ENCODE data around the gene GALNT6.
A peak's percentile ranks its signal among the peaks of the same experiment; 100 is the strongest.

Gene GALNT6

GRCh38 chr12:51359851-51360250 is 31.4 kb downstream of the GALNT6 start:
- Histone ChIP-seq H3K4me3 (ENCODE audit: low read length) (no peak overlapping the region), H3K36me3 (ENCODE audit: control insufficient read depth, insufficient read depth, low read length) (no peaks in the 10 kb centered on the region), H3K4me1 (ENCODE audit: control insufficient read depth, insufficient read depth, low read length) (no peaks in the 10 kb centered on the region), H3K9me3 (ENCODE audit: control insufficient read depth, insufficient read depth, low read length) (no peaks in the 10 kb centered on the region), H3K27ac (ENCODE audit: low read length) (no peak overlapping the region), H3K27me3 (ENCODE audit: control insufficient read depth, insufficient read depth, low read length) (no peaks in the 10 kb centered on the region)
- no peak for DNase-seq (ENCODE audit: low read depth, low spot score)
- no CpG with 5 or more reads among the region's 4 CpGs for WGBS (ENCODE audit: insufficient coverage, insufficient read length)

DNA sequence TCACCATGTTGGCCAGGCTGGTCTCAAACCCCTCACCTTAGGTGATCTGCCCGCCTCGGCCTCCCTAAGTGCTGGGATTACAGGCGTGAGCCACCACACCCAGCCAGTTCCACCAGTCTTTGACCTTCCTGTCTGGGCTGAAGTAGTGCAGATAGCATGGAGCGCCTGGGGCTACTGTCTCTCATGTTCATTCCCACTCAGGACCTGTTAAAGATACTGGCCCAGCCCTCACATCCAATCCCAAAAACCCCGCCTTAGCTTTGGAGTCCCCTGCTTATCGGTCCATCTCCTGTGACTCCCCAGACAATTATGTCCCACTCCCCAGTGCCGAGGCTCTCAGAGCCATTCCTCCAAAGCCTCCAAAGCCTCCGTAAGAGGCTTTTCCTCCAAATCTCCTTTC is 32.7 kb downstream of the GALNT6 start:
- Histone ChIP-seq H3K4me1 (ENCODE audit: control insufficient read depth, insufficient read depth, low read length) (no peaks in the 10 kb centered on the region), H3K4me3 (ENCODE audit: low read length) (no peak overlapping the region), H3K27ac (ENCODE audit: low read length) (no peak overlapping the region), H3K36me3 (ENCODE audit: control insufficient read depth, insufficient read depth, low read length) (no peaks in the 10 kb centered on the region), H3K27me3 (ENCODE audit: control insufficient read depth, insufficient read depth, low read length) (no peaks in the 10 kb centered on the region), H3K9me3 (ENCODE audit: control insufficient read depth, insufficient read depth, low read length) (no peaks in the 10 kb centered on the region)
- WGBS (ENCODE audit: insufficient coverage, insufficient read length) = no CpG with 5 or more reads among the region's 8 CpGs
- no peak for DNase-seq (ENCODE audit: low read depth, low spot score)

- DNase-seq (ENCODE audit: low read depth, low spot score) = no peak
- no peak overlapping the region for H3K4me3 ChIP-seq (ENCODE audit: low read length)
- H3K27ac ChIP-seq (ENCODE audit: low read length) = no peak overlapping the region
- no peaks in the 10 kb centered on the region for H3K4me1 ChIP-seq (ENCODE audit: control insufficient read depth, insufficient read depth, low read length)
- H3K36me3 ChIP-seq (ENCODE audit: control insufficient read depth, insufficient read depth, low read length) = no peaks in the 10 kb centered on the region
- WGBS (ENCODE audit: insufficient coverage, insufficient read length) = no CpG with 5 or more reads among the region's 10 CpGs
- H3K27me3 ChIP-seq (ENCODE audit: control insufficient read depth, insufficient read depth, low read length) = no peaks in the 10 kb centered on the region
- no peaks in the 10 kb centered on the region for H3K9me3 ChIP-seq (ENCODE audit: control insufficient read depth, insufficient read depth, low read length)
Observed at GRCh38 chr12:51357374-51358047, 33.7 kb downstream of the GALNT6 start.

GRCh38 chr12:51351913-51352532 is 39.2 kb downstream of the GALNT6 start:
- Histone ChIP-seq H3K9me3 (ENCODE audit: control insufficient read depth, insufficient read depth, low read length) (no peaks in the 10 kb centered on the region), H3K36me3 (ENCODE audit: control insufficient read depth, insufficient read depth, low read length) (no peaks in the 10 kb centered on the region), H3K4me3 (ENCODE audit: low read length) (no peak overlapping the region), H3K27me3 (ENCODE audit: control insufficient read depth, insufficient read depth, low read length) (no peaks in the 10 kb centered on the region), H3K27ac (ENCODE audit: low read length) (no peak overlapping the region), H3K4me1 (ENCODE audit: control insufficient read depth, insufficient read depth, low read length) (peaks cover 2% of the 10 kb centered on the region; the same call in 1 of the 2 replicates)
- DNase-seq (ENCODE audit: low read depth, low spot score) = peak; percentile 76
- no CpG with 5 or more reads among the region's 11 CpGs for WGBS (ENCODE audit: insufficient coverage, insufficient read length)

- Histone ChIP-seq H3K27me3 (ENCODE audit: control insufficient read depth, insufficient read depth, low read length) (no peaks in the 10 kb centered on the region), H3K4me3 (ENCODE audit: low read length) (no peak overlapping the region), H3K27ac (ENCODE audit: low read length) (no peak overlapping the region), H3K9me3 (ENCODE audit: control insufficient read depth, insufficient read depth, low read length) (no peaks in the 10 kb centered on the region), H3K36me3 (ENCODE audit: control insufficient read depth, insufficient read depth, low read length) (no peaks in the 10 kb centered on the region), H3K4me1 (ENCODE audit: control insufficient read depth, insufficient read depth, low read length) (peaks cover 4% of the 10 kb centered on the region; the same call in 1 of the 2 replicates)
- WGBS (ENCODE audit: insufficient coverage, insufficient read length) = no CpG with 5 or more reads among the region's 5 CpGs
- no peak for DNase-seq (ENCODE audit: low read depth, low spot score)
Observed at GRCh38 chr12:51349026-51349425, 42.2 kb downstream of the GALNT6 start.

DNA sequence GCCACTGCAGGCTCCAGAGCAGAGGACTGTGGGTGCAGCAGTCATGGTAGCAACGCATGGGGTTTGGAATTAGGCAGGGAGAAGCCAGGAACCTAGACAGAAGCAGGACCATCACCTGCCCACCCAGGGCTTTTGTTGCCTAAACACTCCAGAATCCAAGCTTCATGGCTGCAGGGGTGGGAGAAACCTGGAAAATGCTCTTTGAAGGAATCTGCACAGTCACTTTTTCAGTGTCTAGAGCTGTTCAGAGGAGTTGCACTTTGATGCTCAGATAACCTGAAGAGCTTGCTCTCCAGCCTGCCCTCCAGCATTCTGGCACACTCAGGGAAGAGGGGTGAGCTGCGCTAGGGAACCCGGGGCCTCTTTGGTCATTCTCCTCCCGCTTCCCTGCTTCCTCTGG is 43.1 kb downstream of the GALNT6 start:
- no CpG with 5 or more reads among the region's 4 CpGs for WGBS (ENCODE audit: insufficient coverage, insufficient read length)
- no peaks in the 10 kb centered on the region for H3K9me3 ChIP-seq (ENCODE audit: control insufficient read depth, insufficient read depth, low read length)
- H3K27me3 ChIP-seq (ENCODE audit: control insufficient read depth, insufficient read depth, low read length) = no peaks in the 10 kb centered on the region
- peaks cover 4% of the 10 kb centered on the region; the same call in 1 of the 2 replicates for H3K4me1 ChIP-seq (ENCODE audit: control insufficient read depth, insufficient read depth, low read length)
- no peak for DNase-seq (ENCODE audit: low read depth, low spot score)
- no peak overlapping the region for H3K27ac ChIP-seq (ENCODE audit: low read length)
- H3K4me3 ChIP-seq (ENCODE audit: low read length) = no peak overlapping the region
- no peaks in the 10 kb centered on the region for H3K36me3 ChIP-seq (ENCODE audit: control insufficient read depth, insufficient read depth, low read length)

DNA sequence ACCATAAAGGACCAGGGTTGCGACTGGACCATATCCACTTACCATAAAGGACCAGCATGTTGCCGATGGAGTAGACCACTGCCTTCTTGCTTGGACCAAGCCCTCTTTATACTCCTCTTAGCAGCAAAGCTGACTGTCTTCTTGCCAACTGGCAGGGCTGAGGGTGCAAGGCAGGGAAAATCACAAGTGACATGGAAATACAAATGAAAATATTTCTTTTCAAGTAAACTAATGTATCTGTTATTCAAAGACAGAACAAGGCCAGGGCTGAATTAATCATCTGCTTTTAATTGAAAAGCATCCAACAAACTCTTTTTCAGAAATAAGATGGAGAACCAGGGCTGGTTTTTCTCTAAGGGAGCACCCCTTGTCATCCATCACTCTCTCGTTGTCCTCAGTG is 44.6 kb downstream of the GALNT6 start, which contains the start of gene CELA1:
TSS of gene CELA1 (minus strand) at position 99 of the 400 bp plus-strand sequence. CDS start at position 58, 41 bp downstream.
- H3K27ac ChIP-seq (ENCODE audit: low read length) = no peak within 1 kb of the TSS
- H3K36me3 ChIP-seq (ENCODE audit: control insufficient read depth, insufficient read depth, low read length) = no peaks in the 10 kb centered on the region
- no peaks in the 10 kb centered on the region for H3K9me3 ChIP-seq (ENCODE audit: control insufficient read depth, insufficient read depth, low read length)
- no peak for DNase-seq (ENCODE audit: low read depth, low spot score)
- no peaks in the 10 kb centered on the region for H3K27me3 ChIP-seq (ENCODE audit: control insufficient read depth, insufficient read depth, low read length)
- no CpG with 5 or more reads among the region's 3 CpGs for WGBS (ENCODE audit: insufficient coverage, insufficient read length)
- no peak within 1 kb of the TSS for H3K4me3 ChIP-seq (ENCODE audit: low read length)
- H3K4me1 ChIP-seq (ENCODE audit: control insufficient read depth, insufficient read depth, low read length) = 0 out of 2 replicates have a peak, but pooled peaks cover 2% of the 10 kb centered on the region

DNA sequence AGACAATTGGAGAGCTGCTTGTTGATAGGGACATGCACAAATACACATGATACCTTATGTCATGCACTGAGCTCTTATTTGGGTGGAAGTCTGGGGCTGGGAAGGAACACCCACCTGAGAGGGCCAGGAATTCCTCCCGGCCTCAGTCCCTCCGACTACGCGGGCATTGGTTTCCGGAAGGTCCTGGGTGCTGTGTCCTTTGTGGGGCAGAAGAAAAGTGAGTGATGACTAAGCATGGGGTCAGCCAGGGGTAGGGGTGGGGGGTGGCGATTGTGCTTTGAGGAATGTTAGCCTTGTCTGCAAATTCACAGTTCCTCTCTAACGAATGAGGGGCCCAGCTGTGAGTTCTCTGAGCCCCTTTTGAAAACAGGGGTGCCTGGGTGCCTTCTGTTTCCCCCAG is 45.5 kb downstream of the GALNT6 start:
- H3K27ac ChIP-seq (ENCODE audit: low read length) = no peak overlapping the region
- H3K36me3 ChIP-seq (ENCODE audit: control insufficient read depth, insufficient read depth, low read length) = no peaks in the 10 kb centered on the region
- H3K9me3 ChIP-seq (ENCODE audit: control insufficient read depth, insufficient read depth, low read length) = no peaks in the 10 kb centered on the region
- H3K27me3 ChIP-seq (ENCODE audit: control insufficient read depth, insufficient read depth, low read length) = no peaks in the 10 kb centered on the region
- H3K4me3 ChIP-seq (ENCODE audit: low read length) = no peak overlapping the region
- H3K4me1 ChIP-seq (ENCODE audit: control insufficient read depth, insufficient read depth, low read length) = peaks cover 4% of the 10 kb centered on the region; the same call in 1 of the 2 replicates
- no CpG with 5 or more reads among the region's 7 CpGs for WGBS (ENCODE audit: insufficient coverage, insufficient read length)
- DNase-seq (ENCODE audit: low read depth, low spot score) = no peak

DNA sequence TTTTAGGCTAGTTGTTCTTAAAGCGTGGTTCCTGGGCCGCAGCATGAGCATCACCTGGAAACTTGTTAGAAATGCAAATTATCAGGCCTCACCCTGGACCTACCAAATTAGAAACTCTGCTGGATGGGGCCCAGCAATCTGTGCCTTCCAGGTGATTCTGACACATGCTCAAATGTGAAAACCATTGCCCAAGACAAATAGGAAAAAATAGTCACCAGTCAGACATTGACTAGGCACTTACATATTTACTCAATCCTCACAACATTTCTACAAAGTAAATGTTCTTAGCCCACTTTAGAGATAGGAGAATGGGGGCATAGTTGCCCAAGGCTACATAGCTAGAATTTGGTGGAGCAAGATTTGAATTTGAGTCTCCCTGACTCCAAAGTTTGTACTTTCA is 48.0 kb downstream of the GALNT6 start:
- Histone ChIP-seq H3K27ac (ENCODE audit: low read length) (no peak overlapping the region), H3K36me3 (ENCODE audit: control insufficient read depth, insufficient read depth, low read length) (no peaks in the 10 kb centered on the region), H3K27me3 (ENCODE audit: control insufficient read depth, insufficient read depth, low read length) (no peaks in the 10 kb centered on the region), H3K4me1 (ENCODE audit: control insufficient read depth, insufficient read depth, low read length) (peaks cover 5% of the 10 kb centered on the region), H3K4me3 (ENCODE audit: low read length) (no peak overlapping the region), H3K9me3 (ENCODE audit: control insufficient read depth, insufficient read depth, low read length) (no peaks in the 10 kb centered on the region)
- no CpG with 5 or more reads among the region's 2 CpGs for WGBS (ENCODE audit: insufficient coverage, insufficient read length)
- no peak for DNase-seq (ENCODE audit: low read depth, low spot score)

GRCh38 chr12:51342416-51342815 is 48.8 kb downstream of the GALNT6 start:
- no peak for DNase-seq (ENCODE audit: low read depth, low spot score)
- H3K9me3 ChIP-seq (ENCODE audit: control insufficient read depth, insufficient read depth, low read length) = no peaks in the 10 kb centered on the region
- no peaks in the 10 kb centered on the region for H3K36me3 ChIP-seq (ENCODE audit: control insufficient read depth, insufficient read depth, low read length)
- no peak overlapping the region for H3K4me3 ChIP-seq (ENCODE audit: low read length)
- H3K4me1 ChIP-seq (ENCODE audit: control insufficient read depth, insufficient read depth, low read length) = peaks cover 5% of the 10 kb centered on the region
- H3K27ac ChIP-seq (ENCODE audit: low read length) = no peak overlapping the region
- H3K27me3 ChIP-seq (ENCODE audit: control insufficient read depth, insufficient read depth, low read length) = no peaks in the 10 kb centered on the region
- WGBS (ENCODE audit: insufficient coverage, insufficient read length) = no CpG with 5 or more reads among the region's 10 CpGs
